GM12864 (cell line): ENCODE measurements around the gene EFEMP2.

ENCODE experiments used
- DNase-seq: peaks from one replicate; pipeline ENCODE4 v3.0.0-alpha.2; 2011; ENCODE audit warnings: low read depth
- H3K4me3 ChIP-seq: 2 replicates; pipeline ENCODE4 v1.5.1; 2011; ENCODE audit warnings: mild to moderate bottlenecking, low read depth, low read length, control low read depth
- TF ChIP-seq, protein P1 (sequence below): IDR thresholded peaks from 2 replicates; pipeline ENCODE4 v1.5.1; 2011; ENCODE audit warnings: low read depth, mild to moderate bottlenecking, moderate library complexity, low read length, control low read depth, inconsistent platforms; ENCODE audit errors: missing control alignments

EFEMP2 gene

DNA sequence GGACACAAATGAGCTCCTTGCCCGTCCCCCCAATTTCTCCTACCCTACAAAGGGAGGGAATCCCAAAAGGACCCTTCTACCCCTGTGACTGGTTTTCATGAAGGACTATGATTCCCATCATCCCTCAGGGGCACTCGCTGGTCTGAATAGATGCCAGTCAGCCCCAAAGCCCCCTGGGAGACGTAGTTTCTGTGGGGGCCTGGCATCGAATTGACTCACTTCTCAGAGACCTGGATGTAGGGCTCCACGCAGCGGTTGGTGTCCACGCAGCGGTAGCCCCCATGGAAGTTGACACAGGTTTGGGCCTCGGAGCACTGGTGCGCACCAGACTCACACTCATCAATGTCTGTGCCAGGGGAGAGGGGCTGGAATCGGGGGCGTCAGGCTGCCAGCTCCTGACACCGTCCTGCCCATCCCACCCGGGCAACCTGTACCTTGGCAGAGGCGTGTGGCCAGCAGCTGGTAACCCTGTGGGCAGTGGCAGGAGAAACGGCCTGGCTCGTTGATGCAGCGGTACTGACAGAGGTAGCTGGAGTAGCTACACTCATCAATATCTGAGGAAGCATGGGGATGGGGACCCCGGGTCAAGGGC is 4.4 kb downstream of the EFEMP2 start:
- DNase-seq: no peak
- H3K4me3 ChIP-seq: no peak overlapping the region
- TF ChIP-seq, protein P1, sequence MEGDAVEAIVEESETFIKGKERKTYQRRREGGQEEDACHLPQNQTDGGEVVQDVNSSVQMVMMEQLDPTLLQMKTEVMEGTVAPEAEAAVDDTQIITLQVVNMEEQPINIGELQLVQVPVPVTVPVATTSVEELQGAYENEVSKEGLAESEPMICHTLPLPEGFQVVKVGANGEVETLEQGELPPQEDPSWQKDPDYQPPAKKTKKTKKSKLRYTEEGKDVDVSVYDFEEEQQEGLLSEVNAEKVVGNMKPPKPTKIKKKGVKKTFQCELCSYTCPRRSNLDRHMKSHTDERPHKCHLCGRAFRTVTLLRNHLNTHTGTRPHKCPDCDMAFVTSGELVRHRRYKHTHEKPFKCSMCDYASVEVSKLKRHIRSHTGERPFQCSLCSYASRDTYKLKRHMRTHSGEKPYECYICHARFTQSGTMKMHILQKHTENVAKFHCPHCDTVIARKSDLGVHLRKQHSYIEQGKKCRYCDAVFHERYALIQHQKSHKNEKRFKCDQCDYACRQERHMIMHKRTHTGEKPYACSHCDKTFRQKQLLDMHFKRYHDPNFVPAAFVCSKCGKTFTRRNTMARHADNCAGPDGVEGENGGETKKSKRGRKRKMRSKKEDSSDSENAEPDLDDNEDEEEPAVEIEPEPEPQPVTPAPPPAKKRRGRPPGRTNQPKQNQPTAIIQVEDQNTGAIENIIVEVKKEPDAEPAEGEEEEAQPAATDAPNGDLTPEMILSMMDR: no peak

DNA sequence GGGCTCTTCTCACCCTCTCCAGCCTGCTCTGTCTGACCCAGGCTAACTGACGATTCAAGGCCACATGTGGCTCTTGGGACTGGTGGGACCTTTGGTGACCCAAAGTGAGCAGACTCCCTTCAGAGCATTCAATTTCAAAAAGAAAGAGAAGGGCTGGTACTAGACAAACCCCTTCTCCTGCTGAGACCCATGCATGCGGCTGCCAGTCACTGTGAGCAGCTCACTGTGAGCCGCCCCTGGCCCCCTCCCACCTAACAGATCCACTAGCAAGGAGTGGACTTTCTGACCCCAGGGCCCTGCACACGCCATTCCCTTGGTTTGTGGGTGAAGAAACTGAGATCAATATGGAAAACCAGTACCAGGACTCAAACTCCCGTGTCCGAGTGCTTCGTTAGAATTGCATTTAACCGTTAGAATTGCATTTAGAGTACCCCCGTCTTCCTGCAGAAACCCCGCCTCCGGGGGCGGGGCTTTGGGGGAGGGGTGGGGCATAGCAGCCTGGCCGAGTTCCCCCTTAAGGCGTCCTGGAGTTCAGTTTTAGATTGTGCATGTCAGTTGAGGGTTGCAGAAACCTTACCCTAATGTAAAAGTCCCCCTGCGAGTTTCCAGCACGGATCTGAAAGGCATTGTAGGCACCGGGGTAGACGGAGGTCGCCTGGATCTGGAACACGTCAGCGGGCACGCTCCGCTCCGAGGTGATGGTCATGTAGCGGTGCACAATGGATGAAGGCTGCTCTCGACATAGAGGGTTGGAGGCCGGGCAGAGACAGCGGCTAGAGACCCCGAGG is 5.1 kb downstream of the EFEMP2 start:
- no peak overlapping the region for H3K4me3 ChIP-seq
- TF ChIP-seq, protein P1: no peak
- no peak for DNase-seq

DNA sequence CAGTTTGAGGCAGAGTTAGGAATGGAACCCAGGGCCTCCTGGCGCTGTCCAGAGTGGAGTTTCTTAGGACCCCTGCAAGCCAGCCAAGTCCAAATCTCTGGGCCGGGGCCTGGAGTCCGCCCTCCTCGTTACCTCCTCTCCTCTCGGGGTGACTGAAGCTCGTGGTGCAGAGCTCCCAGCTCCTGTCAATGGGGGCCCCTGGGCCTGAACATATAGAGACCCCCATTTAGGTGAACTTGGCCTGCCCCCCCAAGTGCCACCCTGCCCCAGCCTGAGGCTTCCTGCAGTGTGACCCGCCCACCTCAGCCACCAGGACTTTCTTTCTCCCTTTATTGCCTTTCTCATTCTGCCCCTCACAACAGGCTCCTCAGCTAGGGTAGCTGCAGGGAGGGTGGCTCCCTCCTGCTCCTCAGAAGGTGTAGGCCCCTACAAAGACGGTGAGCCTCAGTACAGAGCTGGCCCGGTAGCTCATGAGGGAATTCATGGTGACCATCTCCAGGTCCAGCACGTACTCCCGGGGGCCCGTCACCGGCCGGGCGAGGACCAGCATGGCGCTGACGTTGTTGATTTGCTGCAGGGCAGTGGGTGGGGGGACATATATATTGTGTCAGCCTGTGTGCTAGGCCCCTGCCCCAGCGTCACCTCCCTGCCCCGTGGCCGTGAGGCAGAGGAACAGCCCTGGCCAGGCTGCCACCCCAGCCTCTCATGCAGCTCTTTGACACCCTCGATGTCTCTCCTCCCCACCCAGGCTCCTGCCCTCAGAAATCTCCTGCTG is 5.9 kb downstream of the EFEMP2 start:
- TF ChIP-seq, protein P1: no peak
- DNase-seq: no peak
- no peak overlapping the region for H3K4me3 ChIP-seq

DNA sequence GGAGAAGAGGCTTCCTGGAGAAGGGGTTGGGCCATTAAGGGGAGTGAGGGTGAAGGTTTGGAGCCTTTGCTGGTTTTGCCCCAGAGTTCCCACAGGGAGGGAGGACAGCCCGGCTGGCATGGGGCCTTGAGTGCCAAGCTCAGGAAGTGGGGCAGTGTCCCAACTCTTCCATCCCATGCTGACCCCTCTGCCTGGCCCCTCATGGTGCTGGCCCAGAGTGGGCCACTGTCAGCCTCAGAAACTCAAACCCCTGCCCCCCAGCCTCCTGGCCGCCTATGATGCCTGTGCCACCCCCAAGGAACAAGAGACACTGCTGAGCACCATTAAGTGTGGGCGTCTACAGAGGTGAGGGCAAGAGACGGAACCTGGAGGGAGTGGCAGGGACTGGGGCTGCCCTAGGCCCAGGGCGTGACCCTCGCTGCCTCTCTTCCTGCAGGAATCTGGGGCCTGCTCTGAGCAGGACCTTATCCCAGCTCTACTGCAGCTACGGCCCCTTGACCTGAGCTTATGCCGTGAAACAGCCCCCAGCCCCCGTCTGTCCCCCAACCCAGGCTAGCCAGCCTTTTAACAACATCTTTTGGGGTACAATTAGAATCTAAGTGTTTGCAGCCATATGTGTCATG is 6.9 kb downstream of the EFEMP2 start:
- no peak overlapping the region for H3K4me3 ChIP-seq
- TF ChIP-seq, protein P1: no peak
- no peak for DNase-seq

DNA sequence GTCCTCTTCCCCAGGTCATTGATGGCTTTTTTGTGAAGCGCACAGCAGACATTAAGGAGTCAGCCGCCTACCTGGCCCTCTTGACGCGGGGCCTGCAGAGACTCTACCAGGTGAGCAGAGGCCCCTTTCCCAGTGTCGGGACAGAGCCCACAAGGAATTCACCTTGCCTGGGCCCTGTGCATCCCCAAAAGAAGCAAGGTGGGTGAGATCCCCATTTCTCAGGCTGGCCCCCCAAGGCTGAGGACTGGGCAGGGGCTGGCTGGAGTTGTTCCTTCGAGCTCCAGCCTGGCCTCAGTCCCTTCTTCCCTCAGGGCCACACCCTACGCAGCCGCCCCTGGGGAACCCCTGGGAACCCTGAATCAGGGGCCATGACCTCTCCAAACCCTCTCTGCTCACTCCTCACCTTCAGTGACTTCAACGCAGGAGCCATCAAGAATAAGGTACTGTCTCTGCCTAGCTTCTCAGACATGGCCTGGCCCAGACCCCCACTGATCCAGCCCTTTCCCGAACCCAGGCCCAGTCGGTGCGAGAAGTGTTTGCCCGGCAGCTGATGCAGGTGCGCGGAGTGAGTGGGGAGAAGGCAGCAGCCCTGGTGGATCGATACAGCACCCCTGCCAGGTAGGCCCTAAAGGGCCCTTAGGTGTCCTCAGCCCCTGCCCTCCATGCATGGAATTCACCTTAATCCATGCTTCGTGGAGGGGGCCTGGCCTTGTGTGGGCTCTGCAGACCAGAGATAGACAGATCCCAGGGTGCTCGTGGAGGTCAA is 7.7 kb downstream of the EFEMP2 start:
- no peak overlapping the region for H3K4me3 ChIP-seq
- no peak for DNase-seq
- TF ChIP-seq, protein P1: no peak
